ENCODE results near the gene TNF.

Gene TNF

DNA sequence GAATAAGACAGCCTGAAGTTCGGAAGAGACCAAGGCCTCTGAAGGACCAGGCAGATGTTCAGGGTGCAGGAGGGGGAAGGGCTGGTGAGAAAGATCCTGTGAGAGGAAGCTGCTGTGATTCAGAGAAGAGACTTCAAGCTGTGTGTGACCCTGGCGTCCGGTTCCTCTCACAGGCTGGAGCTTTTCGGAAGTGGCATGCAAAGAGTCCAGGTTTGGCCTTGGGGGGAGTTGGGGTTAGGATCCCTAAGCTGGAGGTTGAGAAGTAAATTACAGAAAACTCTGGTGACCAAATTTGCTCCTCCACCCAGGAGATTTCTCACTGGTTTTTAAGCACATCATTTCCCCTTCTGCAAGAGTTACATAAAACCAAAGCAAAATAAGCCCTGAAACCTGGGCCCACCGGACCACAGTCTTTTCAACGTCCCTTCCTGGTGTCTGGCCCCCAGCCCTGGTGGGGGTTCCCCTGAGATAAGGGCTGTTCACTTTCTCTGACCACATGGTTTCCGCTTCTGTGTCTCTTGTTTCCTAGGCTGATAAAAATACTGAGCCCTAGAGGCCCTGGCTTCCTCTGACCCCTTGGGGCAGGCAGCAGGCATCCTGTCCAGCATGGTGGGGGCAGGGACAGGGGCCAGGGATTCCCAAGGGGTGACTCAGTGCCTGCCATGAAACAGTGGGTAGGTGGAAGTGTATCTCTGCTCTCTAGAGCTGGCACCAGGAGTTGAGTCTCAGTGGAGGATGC lies 15.2 kb upstream of the TNF start:
- TF ChIP-seq, protein P1, sequence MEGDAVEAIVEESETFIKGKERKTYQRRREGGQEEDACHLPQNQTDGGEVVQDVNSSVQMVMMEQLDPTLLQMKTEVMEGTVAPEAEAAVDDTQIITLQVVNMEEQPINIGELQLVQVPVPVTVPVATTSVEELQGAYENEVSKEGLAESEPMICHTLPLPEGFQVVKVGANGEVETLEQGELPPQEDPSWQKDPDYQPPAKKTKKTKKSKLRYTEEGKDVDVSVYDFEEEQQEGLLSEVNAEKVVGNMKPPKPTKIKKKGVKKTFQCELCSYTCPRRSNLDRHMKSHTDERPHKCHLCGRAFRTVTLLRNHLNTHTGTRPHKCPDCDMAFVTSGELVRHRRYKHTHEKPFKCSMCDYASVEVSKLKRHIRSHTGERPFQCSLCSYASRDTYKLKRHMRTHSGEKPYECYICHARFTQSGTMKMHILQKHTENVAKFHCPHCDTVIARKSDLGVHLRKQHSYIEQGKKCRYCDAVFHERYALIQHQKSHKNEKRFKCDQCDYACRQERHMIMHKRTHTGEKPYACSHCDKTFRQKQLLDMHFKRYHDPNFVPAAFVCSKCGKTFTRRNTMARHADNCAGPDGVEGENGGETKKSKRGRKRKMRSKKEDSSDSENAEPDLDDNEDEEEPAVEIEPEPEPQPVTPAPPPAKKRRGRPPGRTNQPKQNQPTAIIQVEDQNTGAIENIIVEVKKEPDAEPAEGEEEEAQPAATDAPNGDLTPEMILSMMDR (IDR thresholded peaks at IDR 0.05; ENCODE audit: low read depth, low read length, poor library complexity, severe bottlenecking) = no peak
- TF ChIP-seq EZH2phosphoT487 (IDR thresholded peaks at IDR 0.05; ENCODE audit: borderline replicate concordance, low read length) = no peak
- Histone ChIP-seq H3K27ac (ENCODE audit: low read depth, low read length) (peak overlapping the region; percentile 85), H3K4me1 (ENCODE audit: control insufficient read depth, low read length) (peaks cover 75% of the 10 kb centered on the region)

DNA sequence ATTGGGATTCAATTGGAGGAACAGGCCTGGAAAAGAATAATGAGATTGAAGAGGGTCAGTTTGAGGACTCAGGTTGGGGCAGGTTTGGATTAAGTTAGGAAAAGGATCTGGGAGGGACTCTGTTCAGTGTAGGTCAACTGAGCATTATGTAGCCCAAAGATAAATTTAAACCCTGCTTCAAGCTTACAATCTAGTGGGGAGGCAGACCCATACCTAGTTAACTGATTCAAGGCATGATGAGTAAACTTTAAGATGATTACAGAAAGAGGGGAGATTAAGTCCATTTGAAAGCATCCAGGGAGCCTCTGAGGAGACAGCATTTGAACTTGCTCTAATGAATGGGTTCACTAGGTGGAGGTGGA lies 14.7 kb upstream of the TNF start:
- H3K9me3 ChIP-seq (ENCODE audit: control insufficient read depth, insufficient read depth, low read length) = no peaks in the 10 kb centered on the region
- H3K4me1 ChIP-seq (ENCODE audit: control insufficient read depth, low read length) = peaks cover 75% of the 10 kb centered on the region
- peaks cover 15% of the 10 kb centered on the region for H3K27me3 ChIP-seq (ENCODE audit: control insufficient read depth, low read length)
- H3K36me3 ChIP-seq (ENCODE audit: control insufficient read depth, low read length) = peaks cover 27% of the 10 kb centered on the region
- H3K79me2 ChIP-seq (ENCODE audit: control insufficient read depth, low read length) = no peaks in the 10 kb centered on the region
- peak overlapping the region; percentile 85 for H3K27ac ChIP-seq (ENCODE audit: low read depth, low read length)
- peak overlapping the region; percentile 79 for H3K4me2 ChIP-seq (ENCODE audit: low read length)
- no peaks in the 10 kb centered on the region for H3K9me2 ChIP-seq (replicated peaks; ENCODE audit: control insufficient read depth, low read length)
- TF ChIP-seq, protein P1 (IDR thresholded peaks at IDR 0.05; ENCODE audit: low read depth, low read length, poor library complexity, severe bottlenecking) = no peak
- TF ChIP-seq EZH2phosphoT487 (IDR thresholded peaks at IDR 0.05; ENCODE audit: borderline replicate concordance, low read length) = no peak
- peaks cover 11% of the 10 kb centered on the region for H3F3A ChIP-seq (ENCODE audit: control insufficient read depth, insufficient read depth)
- H3K4me3 ChIP-seq (ENCODE audit: low read length) = peak overlapping the region; percentile 64
- H4K20me1 ChIP-seq (ENCODE audit: control insufficient read depth, insufficient read depth, low read depth, low read length) = no peaks in the 10 kb centered on the region

More for the DNA sequence above, 15.2 kb upstream of the TNF start:
- Histone ChIP-seq H3K27me3 (ENCODE audit: control insufficient read depth, low read length) (peaks cover 11% of the 10 kb centered on the region), H3F3A (ENCODE audit: control insufficient read depth, insufficient read depth) (peaks cover 11% of the 10 kb centered on the region), H3K9me2 (replicated peaks; ENCODE audit: control insufficient read depth, low read length) (no peaks in the 10 kb centered on the region), H3K4me2 (ENCODE audit: low read length) (peak overlapping the region; percentile 79), H3K9me3 (ENCODE audit: control insufficient read depth, insufficient read depth, low read length) (no peaks in the 10 kb centered on the region), H3K36me3 (ENCODE audit: control insufficient read depth, low read length) (peaks cover 27% of the 10 kb centered on the region), H4K20me1 (ENCODE audit: control insufficient read depth, insufficient read depth, low read depth, low read length) (no peaks in the 10 kb centered on the region), H3K79me2 (ENCODE audit: control insufficient read depth, low read length) (no peaks in the 10 kb centered on the region), H3K4me3 (ENCODE audit: low read length) (peak overlapping the region; percentile 64)

DNA sequence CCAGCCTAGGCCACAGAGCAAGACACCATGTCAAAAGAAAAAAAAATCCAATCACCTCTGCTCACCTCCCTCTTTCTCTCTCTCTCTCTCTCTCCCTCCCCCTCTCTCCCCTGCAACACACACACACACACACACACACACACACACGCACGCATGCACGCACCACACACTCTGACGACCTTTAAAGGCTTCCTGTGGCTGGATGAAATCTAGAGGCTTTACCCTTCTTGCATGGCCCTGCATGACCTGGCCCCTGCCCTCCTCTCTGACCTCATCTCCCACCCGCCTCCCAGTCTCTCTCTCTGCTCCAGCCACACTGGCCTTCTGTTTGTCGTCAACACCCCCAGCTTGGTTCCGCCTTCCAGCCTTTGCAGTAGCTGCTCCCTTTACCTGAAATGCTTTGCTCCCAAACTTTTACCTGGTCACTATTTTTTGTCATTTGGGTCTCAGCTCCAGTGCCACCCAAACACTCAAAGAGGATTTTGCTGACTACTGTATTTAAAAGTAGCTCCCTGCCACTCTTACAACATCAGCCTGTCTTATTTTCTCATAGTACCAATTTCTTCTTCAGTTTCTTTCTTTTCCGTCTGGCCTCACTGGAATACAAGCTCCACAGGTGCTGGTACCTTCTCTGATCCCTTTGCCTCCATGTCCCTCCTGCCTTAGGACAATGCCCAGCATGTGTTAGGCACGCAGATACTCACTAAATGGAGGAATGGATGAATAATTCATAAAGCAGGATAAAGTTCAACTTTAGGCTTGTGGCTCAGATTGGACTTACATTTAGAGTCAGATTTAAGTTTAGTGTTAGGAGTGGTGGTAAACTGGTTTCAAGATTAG lies 7.6 kb upstream of the TNF start:
- Histone ChIP-seq H3K36me3 (ENCODE audit: control insufficient read depth, low read length) (no peaks in the 10 kb centered on the region), H4K20me1 (ENCODE audit: control insufficient read depth, insufficient read depth, low read depth, low read length) (no peaks in the 10 kb centered on the region), H3K9me3 (ENCODE audit: control insufficient read depth, insufficient read depth, low read length) (no peaks in the 10 kb centered on the region), H3K4me1 (ENCODE audit: control insufficient read depth, low read length) (peaks cover 64% of the 10 kb centered on the region), H3K79me2 (ENCODE audit: control insufficient read depth, low read length) (no peaks in the 10 kb centered on the region), H3K4me2 (ENCODE audit: low read length) (no peak overlapping the region; the same call in 1 of the 2 replicates), H3K27me3 (ENCODE audit: control insufficient read depth, low read length) (peaks cover 51% of the 10 kb centered on the region), H3K9me2 (replicated peaks; ENCODE audit: control insufficient read depth, low read length) (no peaks in the 10 kb centered on the region), H3K27ac (ENCODE audit: low read depth, low read length) (no peak overlapping the region), H3K4me3 (ENCODE audit: low read length) (no peak overlapping the region), H3F3A (ENCODE audit: control insufficient read depth, insufficient read depth) (peaks cover 14% of the 10 kb centered on the region)
- TF ChIP-seq, protein P1 (IDR thresholded peaks at IDR 0.05; ENCODE audit: low read depth, low read length, poor library complexity, severe bottlenecking) = no peak
- TF ChIP-seq EZH2phosphoT487 (IDR thresholded peaks at IDR 0.05; ENCODE audit: borderline replicate concordance, low read length) = no peak
